Fibroblast of skin of left quadriceps (primary cell): ENCODE results near the gene JAK2.
"Not testable (repeated sequence)": the region's sequence is repeated elsewhere in the genome, so short reads cannot be mapped to it uniquely, and the experiment has no call there.

Experiments
- DNase-seq, 2 experiments: peaks; one replicate each; pipeline ENCODE4 v3.0.0-alpha.2; 2013; ENCODE audit warnings: low read depth in 2 of 2

JAK2 gene

DNA sequence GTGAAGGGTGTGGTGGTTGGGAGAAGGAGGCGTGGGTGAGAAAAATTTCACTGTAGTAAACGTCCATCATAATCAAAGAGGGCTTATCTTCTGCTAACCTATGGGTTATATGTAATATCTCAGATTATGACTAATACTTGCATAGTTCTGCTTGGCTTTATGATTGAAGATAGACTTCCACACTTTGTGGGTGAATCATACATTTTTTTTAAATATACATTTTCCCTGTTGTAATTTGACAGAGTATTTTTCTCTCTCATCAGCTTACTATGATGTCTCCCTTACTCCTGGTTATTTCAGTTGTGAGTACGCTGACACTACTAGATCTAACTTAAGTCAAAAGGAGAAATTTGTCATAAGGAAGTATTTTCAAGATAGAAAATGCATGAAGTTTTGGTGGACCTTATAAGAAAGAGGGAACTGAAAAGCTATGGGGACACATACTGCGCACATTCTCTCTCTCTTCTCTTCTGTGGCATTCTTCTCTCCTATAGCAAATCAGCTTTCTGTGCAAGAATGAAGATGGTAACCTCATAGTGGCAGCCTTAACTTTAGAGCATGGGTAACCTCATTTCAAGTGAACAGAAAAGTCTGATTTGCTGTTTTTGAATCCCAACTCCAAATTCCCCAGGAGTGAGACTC, 4.9 kb upstream of the JAK2 start:
- no peak for DNase-seq

DNA sequence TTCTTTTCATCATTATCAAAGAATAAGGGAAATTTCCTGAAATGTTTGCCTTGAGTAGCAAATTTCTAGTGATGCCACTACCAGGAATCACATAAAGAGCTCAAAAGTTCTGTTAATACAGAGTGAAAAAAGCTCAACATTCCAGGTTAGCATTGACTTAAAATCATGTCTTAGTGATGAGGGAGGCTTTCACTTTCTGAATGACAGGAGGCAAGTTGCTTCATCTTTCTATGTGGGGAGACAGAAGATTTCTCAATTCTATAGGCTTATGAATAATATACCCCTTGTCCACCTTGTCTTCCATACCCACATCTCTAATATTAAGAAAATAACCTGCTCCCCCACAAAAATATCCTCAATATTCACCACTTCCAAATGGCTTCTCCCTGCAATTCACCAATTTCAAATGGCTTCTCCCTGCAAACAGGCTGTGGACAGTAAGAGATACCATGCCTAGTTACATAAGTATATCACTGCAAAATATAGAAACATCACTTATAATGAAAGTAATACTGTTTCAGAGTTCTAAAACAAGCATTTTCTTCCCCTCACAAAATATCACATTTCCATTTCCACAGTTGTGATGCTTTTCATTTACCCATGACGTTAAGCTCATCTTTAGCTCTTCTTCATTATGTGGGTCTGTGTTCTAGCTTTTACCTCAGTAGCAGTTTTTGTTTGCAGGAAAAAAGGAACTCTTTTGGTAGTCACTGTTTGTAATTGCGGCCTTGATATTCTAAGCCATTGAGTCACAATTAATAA, 2.2 kb upstream of the JAK2 start:
- DNase-seq, result no peak

GRCh38 chr9:4983601-4984165, 1.4 kb upstream of the JAK2 start:
- DNase-seq, result no peak

GRCh38 chr9:4984171-4984620, 876 bp upstream of the JAK2 start:
- no peak for DNase-seq

DNA sequence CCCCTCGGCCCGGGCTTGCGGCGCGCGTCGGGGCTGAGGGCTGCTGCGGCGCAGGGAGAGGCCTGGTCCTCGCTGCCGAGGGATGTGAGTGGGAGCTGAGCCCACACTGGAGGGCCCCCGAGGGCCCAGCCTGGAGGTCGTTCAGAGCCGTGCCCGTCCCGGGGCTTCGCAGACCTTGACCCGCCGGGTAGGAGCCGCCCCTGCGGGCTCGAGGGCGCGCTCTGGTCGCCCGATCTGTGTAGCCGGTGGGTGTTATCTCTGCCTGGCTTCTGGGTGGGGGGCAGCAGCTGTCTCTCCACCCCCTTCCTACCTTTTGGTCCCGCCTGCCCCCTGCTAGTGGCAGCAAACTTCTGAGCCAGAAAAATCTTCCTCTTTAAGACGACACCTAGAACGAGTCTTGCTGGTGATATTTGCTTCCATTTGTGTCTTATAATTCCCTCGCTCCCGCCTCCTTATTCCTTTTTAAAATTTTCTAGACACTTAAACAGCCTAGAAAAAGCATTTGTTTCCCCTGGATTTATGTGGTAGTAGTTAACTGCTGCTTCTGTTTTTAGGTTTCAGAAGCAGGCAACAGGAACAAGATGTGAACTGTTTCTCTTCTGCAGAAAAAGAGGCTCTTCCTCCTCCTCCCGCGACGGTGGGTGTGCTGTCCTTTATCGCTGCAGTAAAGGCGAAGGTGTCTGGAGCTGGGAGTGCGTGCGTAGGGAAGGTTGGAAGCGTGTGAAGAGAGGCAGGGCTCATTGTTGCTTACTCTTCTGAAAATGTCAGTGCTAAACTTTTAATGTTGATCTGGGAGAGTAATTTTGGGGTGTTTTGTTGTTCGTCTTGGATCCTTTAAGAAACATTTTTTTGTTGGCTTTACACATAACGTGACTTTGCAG, 554 bp downstream of the JAK2 start:
- DNase-seq, result no peak

DNA sequence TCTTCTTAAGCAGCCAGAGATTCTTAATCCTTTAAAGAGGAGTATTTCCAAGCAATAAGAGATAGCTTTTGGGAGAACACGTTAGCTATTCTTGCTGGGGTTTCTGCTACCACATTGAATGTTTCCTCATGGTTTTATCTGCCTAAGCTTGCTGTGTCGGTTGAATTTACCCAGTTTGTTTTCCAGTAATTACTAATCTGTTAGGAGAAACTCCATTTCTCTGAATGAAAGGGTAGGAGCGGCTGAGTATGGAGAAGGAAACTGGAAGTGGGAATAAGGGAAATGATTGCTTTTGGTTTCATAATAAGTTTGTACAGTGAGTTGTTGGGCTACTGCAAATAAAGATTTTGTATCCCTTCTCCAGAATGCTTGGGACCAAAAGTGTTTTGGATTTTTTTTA, 1.2 kb downstream of the JAK2 start:
- DNase-seq, result no peak

DNA sequence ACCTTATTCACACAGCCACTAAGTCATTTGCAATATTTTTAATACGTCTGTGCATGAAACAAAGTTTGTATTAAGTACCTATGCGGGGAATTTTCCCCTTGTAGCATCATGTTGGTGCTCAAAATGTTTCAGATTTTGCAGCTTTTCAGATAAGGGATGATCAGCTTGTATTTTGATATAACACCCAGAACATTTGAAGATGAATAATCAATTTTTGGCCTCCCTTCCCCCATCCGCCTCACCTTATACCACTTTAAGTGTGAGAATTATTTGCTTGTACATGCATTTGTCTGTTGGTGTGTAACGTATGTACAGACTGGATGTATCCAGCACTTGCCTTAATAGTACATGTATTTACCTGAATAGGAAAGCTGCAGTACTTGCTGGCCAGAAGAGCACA, 1.7 kb downstream of the JAK2 start:
- no peak for DNase-seq

GRCh38 chr9:4987961-4988421, 2.9 kb downstream of the JAK2 start:
- peak; percentile 42 to 46 for DNase-seq

- no peak for DNase-seq
Observed at GRCh38 chr9:4992872-4993271, 7.8 kb downstream of the JAK2 start.

- no peak for DNase-seq
Observed at GRCh38 chr9:4994166-4994890, 9.3 kb downstream of the JAK2 start.

- no peak for DNase-seq
Observed at GRCh38 chr9:4997196-4997595, 12.1 kb downstream of the JAK2 start.

DNA sequence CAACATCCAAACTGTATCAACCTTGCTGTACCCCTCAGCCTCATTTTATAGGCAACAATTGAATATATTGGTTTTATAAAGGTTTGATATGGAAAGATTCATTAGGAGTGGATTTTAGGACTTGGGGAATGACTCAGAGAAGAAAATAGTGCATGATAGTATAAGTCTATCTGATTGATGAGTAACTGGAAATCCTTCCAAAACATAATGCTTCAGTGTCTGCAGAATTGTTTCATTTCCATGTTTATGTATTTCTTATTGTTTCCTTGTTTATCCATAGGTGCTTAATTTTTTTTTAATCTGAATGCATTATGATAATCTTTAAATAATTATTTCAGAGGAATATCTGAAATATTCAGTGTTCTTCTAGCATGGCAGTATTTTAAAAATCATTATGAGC, 12.6 kb downstream of the JAK2 start:
- no peak for DNase-seq

- peak; percentile 39 to 43 for DNase-seq
Observed at GRCh38 chr9:5002811-5003210, 17.7 kb downstream of the JAK2 start.

DNA sequence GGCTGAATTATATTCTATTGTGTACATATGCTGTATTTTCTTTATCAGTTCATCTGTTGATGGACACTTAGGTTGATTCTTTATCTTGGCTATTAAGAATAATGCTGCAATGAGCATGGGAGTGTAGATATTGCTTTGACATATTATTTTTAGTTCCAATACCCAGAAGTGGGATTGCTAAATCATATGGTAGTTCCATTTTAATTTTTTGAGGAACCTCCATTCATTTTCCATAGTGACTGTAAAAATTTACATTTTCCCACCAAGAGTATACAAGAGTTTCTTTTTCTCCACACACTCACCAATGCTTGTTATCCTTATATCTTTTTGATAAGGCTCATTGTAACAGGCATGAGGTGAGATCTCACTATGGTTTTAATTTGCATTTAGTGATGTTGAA, 19.4 kb downstream of the JAK2 start:
- no peak for DNase-seq

DNA sequence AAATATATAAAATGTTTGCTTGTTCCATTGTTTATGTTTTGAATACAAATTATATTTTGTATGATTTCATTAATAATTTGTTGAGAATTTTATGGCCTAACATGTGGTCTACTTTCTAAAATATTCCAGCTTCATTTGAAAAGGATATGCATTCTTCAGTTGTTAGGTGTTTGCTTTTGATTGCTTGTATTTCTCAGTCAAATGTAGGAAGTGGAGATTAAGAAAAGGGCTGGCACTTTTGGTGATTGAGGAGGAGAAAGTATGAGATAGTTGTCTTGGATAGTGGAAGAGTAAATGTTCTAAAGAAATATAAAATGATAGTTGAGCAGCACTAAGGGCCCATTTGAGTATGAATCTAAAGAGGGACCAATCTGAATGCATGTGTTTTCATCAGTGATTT, 23.1 kb downstream of the JAK2 start:
- no peak for DNase-seq

DNA sequence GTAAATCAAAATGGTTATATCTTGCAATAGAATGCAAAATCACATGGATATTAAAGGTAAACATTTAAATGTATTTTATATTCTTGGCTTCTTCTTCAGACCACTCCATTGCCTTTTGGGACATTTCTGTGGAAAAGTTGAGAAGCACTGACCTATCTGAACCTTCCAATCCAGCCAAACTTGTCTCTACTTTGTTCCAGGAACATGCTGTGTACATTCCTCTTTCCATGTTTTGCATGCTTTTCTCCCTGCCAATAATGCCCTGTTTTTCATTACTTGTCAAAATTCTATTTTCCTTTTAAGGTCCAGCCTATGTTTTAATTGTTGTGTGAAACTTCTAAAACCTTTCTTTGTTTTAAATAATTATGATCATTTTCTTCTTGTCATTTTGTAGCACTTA, 28.3 kb downstream of the JAK2 start:
- no peak for DNase-seq

GRCh38 chr9:5015934-5016333, 30.9 kb downstream of the JAK2 start:
- DNase-seq, result no peak

DNA sequence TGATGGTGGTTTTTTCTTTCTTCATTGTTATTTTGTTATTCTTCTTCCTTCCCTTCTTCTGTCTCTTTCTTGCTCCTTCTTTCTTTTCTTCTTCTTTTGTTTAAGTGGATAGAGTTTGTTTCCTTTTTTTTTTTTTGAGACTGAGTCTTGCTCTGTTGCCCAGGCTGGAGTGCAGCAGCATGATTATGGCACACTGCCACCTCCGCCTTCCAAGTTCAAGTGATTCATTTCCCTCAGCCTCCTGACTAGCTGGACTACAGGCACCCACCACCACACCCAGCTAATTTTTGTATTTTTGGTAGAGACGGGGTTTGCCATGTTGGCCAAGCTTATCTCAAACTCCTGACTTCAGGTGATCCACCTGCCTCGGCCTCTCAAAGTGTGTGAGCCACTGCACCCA, 40.3 kb downstream of the JAK2 start:
- DNase-seq, result no peak

DNA sequence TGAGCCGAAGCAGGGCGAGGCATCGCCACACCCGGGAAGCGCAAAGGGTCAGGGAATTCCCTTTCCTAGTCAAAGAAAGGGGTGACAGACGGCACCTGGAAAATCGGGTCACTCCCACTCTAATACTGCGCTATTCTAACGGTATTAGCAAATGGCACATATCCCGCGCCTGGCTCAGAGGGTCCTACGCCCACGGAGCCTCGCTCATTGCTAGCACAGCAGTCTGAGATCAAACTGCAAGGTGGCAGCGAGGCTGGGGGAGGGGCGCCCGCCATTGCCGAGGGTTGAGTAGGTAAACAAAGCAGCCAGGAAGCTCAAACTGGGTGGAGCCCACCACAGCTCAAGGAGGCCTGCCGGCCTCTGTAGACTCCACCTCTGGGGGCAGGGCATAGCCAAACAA, 46.9 kb downstream of the JAK2 start:
- not testable (repeated sequence) for DNase-seq

GRCh38 chr9:5040730-5041389, 55.8 kb downstream of the JAK2 start:
- DNase-seq, result no peak
